DOHH2 (cell line): ENCODE measurements around the gene MMAB.

Experiments
- H3F3A ChIP-seq: fragments of 200-600 bp; sonication (generic), shearing (Covaris generic); 2 replicates; pipeline ENCODE4 v1.6.0; 2016; ENCODE audit warnings: antibody characterized with exemption, mild to moderate bottlenecking; ENCODE audit not compliant: control insufficient read depth, insufficient read depth
- H3K27ac ChIP-seq: fragments of 200-600 bp; sonication (generic); 2 replicates; pipeline ENCODE4 v1.5.1; 2014; ENCODE audit warnings: low read depth, mild to moderate bottlenecking, low read length, moderate library complexity
- H3K27me3 ChIP-seq: fragments of 200-600 bp; sonication (generic); 2 replicates; pipeline ENCODE4 v1.6.1; 2014; ENCODE audit warnings: mild to moderate bottlenecking, low read length, mixed read lengths; ENCODE audit not compliant: control insufficient read depth
- H3K36me3 ChIP-seq: fragments of 200-600 bp; sonication (generic); 2 replicates; pipeline ENCODE4 v1.6.1; 2014; ENCODE audit warnings: mild to moderate bottlenecking, low read length, moderate library complexity, mixed read lengths; ENCODE audit not compliant: control insufficient read depth
- H3K4me1 ChIP-seq: fragments of 200-600 bp; sonication (generic); 2 replicates; pipeline ENCODE4 v1.6.1; 2014; ENCODE audit warnings: mild to moderate bottlenecking, low read length, mixed read lengths; ENCODE audit not compliant: control insufficient read depth
- H3K4me2 ChIP-seq: fragments of 200-600 bp; sonication (generic); 2 replicates; pipeline ENCODE4 v1.6.0; 2014; ENCODE audit warnings: mild to moderate bottlenecking, low read length, moderate library complexity
- H3K4me3 ChIP-seq: fragments of 200-600 bp; sonication (generic); 2 replicates; pipeline ENCODE4 v1.5.1; 2014; ENCODE audit warnings: mild to moderate bottlenecking, low read length, mixed read lengths
- H3K79me2 ChIP-seq: fragments of 200-600 bp; sonication (generic); 2 replicates; pipeline ENCODE4 v1.6.1; 2014; ENCODE audit warnings: mild to moderate bottlenecking, low read length, mixed read lengths; ENCODE audit not compliant: control insufficient read depth
- H3K9me2 ChIP-seq: fragments of 200-600 bp; sonication (generic); replicated peaks from 2 replicates; pipeline ENCODE4 v1.6.1; 2014; ENCODE audit warnings: mild to moderate bottlenecking, low read length, mixed read lengths; ENCODE audit not compliant: control insufficient read depth
- H3K9me3 ChIP-seq: fragments of 200-600 bp; sonication (generic); 2 replicates; pipeline ENCODE4 v1.6.1; 2014; ENCODE audit warnings: antibody characterized with exemption, low read length, mixed read lengths; ENCODE audit not compliant: control insufficient read depth, insufficient read depth
- H4K20me1 ChIP-seq: fragments of 200-600 bp; sonication (generic); 2 replicates; pipeline ENCODE4 v1.6.0; 2014; ENCODE audit warnings: low read depth, mild to moderate bottlenecking, antibody characterized with exemption, low read length, moderate library complexity; ENCODE audit not compliant: control insufficient read depth, insufficient read depth
- EZH2phosphoT487 ChIP-seq: fragments of 200-600 bp; sonication (generic); IDR thresholded peaks from 2 replicates; pipeline ENCODE4 v1.6.1; 2017; ENCODE audit warnings: borderline replicate concordance, mild to moderate bottlenecking, antibody characterized with exemption, low read length, moderate library complexity, mixed read lengths
- TF ChIP-seq, protein P1 (sequence below): fragments of 200-600 bp; sonication (generic); IDR thresholded peaks from one replicate; pipeline ENCODE4 v1.5.1; 2014; ENCODE audit warnings: antibody characterized with exemption, mild to moderate bottlenecking, low read depth, low read length; ENCODE audit not compliant: poor library complexity, severe bottlenecking

Gene MMAB

DNA sequence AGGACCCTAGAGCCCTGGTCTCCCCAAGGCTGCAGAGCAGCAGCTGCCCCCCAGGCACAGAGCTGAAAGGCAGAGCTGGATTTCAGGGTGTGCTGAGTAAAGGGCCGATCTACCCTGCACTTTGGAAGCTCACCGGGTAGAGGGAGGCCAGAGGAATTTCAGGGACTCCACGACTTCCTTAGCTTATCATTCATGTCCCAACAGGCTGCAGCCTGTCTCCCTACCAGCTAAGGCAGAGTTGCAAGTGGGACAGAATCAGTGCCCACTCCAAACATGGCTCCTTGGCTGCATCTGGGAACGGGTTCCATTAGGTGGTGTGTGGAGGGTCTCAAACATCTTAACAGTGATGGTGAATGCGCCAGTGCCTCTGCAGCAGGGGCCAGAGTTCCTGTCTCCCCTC, 27.5 kb downstream of the MMAB start:
- H3K27ac ChIP-seq = no peak overlapping the region
- TF ChIP-seq, protein P1, sequence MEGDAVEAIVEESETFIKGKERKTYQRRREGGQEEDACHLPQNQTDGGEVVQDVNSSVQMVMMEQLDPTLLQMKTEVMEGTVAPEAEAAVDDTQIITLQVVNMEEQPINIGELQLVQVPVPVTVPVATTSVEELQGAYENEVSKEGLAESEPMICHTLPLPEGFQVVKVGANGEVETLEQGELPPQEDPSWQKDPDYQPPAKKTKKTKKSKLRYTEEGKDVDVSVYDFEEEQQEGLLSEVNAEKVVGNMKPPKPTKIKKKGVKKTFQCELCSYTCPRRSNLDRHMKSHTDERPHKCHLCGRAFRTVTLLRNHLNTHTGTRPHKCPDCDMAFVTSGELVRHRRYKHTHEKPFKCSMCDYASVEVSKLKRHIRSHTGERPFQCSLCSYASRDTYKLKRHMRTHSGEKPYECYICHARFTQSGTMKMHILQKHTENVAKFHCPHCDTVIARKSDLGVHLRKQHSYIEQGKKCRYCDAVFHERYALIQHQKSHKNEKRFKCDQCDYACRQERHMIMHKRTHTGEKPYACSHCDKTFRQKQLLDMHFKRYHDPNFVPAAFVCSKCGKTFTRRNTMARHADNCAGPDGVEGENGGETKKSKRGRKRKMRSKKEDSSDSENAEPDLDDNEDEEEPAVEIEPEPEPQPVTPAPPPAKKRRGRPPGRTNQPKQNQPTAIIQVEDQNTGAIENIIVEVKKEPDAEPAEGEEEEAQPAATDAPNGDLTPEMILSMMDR = no peak
- no peak for TF ChIP-seq EZH2phosphoT487

DNA sequence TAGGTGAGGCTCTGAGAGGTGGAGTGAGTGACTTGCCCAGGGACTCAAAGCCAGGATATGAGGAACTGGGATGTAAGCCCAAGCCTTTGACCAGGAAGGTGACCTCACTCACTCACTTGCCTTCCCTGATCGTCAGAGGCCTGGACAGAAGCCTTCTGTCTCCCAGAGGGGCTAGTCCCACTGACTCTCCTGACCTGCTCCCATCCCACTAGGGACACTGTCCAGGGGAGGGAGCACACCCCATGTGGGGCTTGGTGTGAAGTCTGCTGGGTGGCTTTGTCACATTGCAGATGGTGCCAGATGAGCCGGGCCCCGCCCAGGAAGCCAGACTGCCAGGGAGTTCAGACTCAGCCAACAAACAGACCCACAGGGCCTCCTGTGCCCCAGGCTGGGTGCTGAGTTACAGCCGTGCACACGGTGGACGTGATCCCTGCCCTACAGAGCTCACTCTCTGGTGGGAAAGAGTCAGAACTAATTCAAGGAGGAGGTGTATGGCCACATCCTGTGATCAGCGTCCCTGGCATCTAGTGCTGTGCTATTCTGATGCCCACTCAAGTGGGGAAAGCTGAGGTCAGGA, 28.3 kb downstream of the MMAB start:
- no peak for TF ChIP-seq EZH2phosphoT487
- TF ChIP-seq, protein P1 = no peak
- H3K4me2 ChIP-seq = no peak overlapping the region

More for the DNA sequence above, 27.5 kb downstream of the MMAB start:
- H3K9me2 ChIP-seq = no peaks in the 10 kb centered on the region
- no peaks in the 10 kb centered on the region for H3K4me1 ChIP-seq
- H3K4me2 ChIP-seq = no peak overlapping the region
- no peaks in the 10 kb centered on the region for H4K20me1 ChIP-seq
- no peaks in the 10 kb centered on the region for H3F3A ChIP-seq
- H3K27me3 ChIP-seq = no peaks in the 10 kb centered on the region; the same call in 1 of the 2 replicates
- no peak overlapping the region for H3K4me3 ChIP-seq
- no peaks in the 10 kb centered on the region for H3K9me3 ChIP-seq
- no peaks in the 10 kb centered on the region for H3K36me3 ChIP-seq
- no peaks in the 10 kb centered on the region for H3K79me2 ChIP-seq

DNA sequence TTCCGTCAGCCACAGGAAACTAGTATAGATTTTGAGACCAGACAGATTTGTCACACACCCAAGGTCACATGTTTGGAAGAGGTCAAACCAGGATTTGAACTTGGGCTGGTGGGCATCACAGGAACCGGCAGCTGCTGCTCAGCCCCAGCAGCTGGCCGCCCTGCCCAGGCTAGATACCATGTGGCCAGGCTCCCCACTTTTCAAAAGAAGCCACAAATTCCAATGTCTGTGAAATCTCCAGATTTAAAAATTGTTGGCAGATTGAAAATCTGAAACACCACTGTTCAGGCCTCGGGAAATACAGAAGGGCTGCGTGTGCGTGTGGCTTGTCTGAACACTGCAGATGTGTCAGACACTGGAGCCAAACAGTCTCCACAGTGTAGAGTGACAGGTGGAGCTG, 30.4 kb downstream of the MMAB start:
- no peaks in the 10 kb centered on the region for H3K4me1 ChIP-seq

More for the DNA sequence above, 28.3 kb downstream of the MMAB start:
- no peaks in the 10 kb centered on the region for H3K9me3 ChIP-seq
- H3K4me1 ChIP-seq = no peaks in the 10 kb centered on the region
- no peaks in the 10 kb centered on the region for H3F3A ChIP-seq
- no peak overlapping the region for H3K4me3 ChIP-seq
- H3K27ac ChIP-seq = no peak overlapping the region
- no peaks in the 10 kb centered on the region for H3K9me2 ChIP-seq
- no peaks in the 10 kb centered on the region for H4K20me1 ChIP-seq
- no peaks in the 10 kb centered on the region for H3K36me3 ChIP-seq
- no peaks in the 10 kb centered on the region; the same call in 1 of the 2 replicates for H3K27me3 ChIP-seq
- H3K79me2 ChIP-seq = no peaks in the 10 kb centered on the region

More for the DNA sequence above, 30.4 kb downstream of the MMAB start:
- H3K27me3 ChIP-seq = no peaks in the 10 kb centered on the region; the same call in 1 of the 2 replicates
- no peaks in the 10 kb centered on the region for H3K9me2 ChIP-seq
- no peaks in the 10 kb centered on the region for H3F3A ChIP-seq
- no peak overlapping the region for H3K4me3 ChIP-seq
- H3K79me2 ChIP-seq = no peaks in the 10 kb centered on the region
- H3K4me2 ChIP-seq = no peak overlapping the region
- no peaks in the 10 kb centered on the region for H3K36me3 ChIP-seq
- TF ChIP-seq EZH2phosphoT487 = no peak
- TF ChIP-seq, protein P1 = no peak
- H3K27ac ChIP-seq = no peak overlapping the region
- H3K9me3 ChIP-seq = no peaks in the 10 kb centered on the region
- no peaks in the 10 kb centered on the region for H4K20me1 ChIP-seq
